Sigmoid colon (tissue), 4 donors: ENCODE measurements around the gene RAB27B.

ENCODE experiments used
- EP300 ChIP-seq, 4 donors: sonication (generic); formaldehyde crosslinking; IDR thresholded peaks; one replicate each; pipeline ENCODE4 v1.6.1; 2017; ENCODE audit warnings: antibody characterized with exemption in 4 of 4
- POLR2AphosphoS5 ChIP-seq, 4 donors: sonication (generic); formaldehyde crosslinking; IDR thresholded peaks; one replicate each; pipeline ENCODE4 v1.6.1; 2017; ENCODE audit warnings: antibody characterized with exemption in 4 of 4

DNA sequence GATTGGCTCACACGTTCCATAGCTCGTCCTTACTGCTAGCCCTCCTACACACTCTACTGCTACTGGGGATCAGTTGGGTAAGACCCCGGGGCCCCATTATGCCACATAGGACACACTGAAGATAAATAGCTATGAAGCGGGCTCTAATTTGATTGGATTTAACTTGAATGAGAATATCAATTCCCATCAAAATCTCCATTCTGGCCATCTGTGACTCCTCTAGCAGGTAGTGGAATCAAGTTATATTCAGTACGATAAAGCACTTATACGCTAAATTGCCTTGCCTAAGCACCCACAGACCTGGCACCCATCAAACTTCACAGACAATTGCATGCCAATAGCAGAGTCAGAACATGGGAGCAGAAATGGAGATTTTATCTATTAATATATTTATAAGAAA lies 91.1 kb downstream of the RAB27B start:
- TF ChIP-seq EP300 (IDR thresholded peaks at IDR 0.05) (no peak), POLR2AphosphoS5 (IDR thresholded peaks at IDR 0.05) (no peak)
